ENCODE measurements around the gene GLB1L3.

The GLB1L3 gene

GRCh38 chr11:134275534-134276395, at the start of gene GLB1L3:
TSS of gene GLB1L3 (plus strand) at chr11:134276379. CDS start at chr11:134276741, 362 bp downstream.
- Mint-ChIP-seq H3K27ac (no peak within 1 kb of the TSS), H3K4me1 (peaks cover 45% of the 10 kb centered on the region), H3K27me3 (ENCODE audit: low read depth, poor library complexity) (peaks cover 79% of the 10 kb centered on the region), H3K36me3 (ENCODE audit: low read depth) (peaks cover 5% of the 10 kb centered on the region), H3K9me3 (peaks cover 18% of the 10 kb centered on the region), H3K4me3 (peak within 1 kb of the TSS; percentile 90)
- TF ChIP-seq CTCF (IDR thresholded peaks at IDR 0.05): peak; percentile 36
- DNase-seq: peak; percentile 71

GRCh38 chr11:134226806-134227325, 49.3 kb upstream of the GLB1L3 start:
- peaks cover 71% of the 10 kb centered on the region for H3K4me1 Mint-ChIP-seq

DNA sequence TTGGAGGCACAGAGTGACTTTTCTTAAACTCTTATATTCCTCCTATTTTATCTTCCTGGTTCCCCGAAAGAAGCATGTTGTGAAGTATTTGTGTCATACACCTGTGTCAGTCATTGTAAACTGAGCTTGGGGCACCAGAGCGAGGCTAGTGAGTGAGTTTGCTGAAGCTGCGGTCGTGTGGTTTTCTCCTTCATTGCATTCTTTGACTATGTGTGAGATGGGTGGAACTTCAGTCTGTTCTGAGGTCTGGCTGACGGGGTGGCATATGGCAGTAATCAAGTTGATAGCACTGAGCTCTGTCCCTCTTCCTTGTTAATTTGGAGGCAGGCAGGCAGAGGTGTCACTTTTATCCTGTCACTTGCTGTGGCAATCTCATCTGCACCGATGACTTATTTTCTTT, 47.6 kb upstream of the GLB1L3 start:
- no peaks in the 10 kb centered on the region for H3K36me3 Mint-ChIP-seq (ENCODE audit: low read depth)
- H3K4me1 Mint-ChIP-seq: peaks cover 68% of the 10 kb centered on the region
- no peak overlapping the region for H3K4me3 Mint-ChIP-seq
- TF ChIP-seq CTCF (IDR thresholded peaks at IDR 0.05): no peak
- no peak overlapping the region for H3K27ac Mint-ChIP-seq
- peaks cover 8% of the 10 kb centered on the region for H3K27me3 Mint-ChIP-seq (ENCODE audit: low read depth, poor library complexity)
- DNase-seq: no peak
- no peaks in the 10 kb centered on the region for H3K9me3 Mint-ChIP-seq

More at GRCh38 chr11:134226806-134227325, 49.3 kb upstream of the GLB1L3 start:
- peaks cover 8% of the 10 kb centered on the region for H3K27me3 Mint-ChIP-seq (ENCODE audit: low read depth, poor library complexity)
- H3K27ac Mint-ChIP-seq: no peak overlapping the region
- H3K36me3 Mint-ChIP-seq (ENCODE audit: low read depth): no peaks in the 10 kb centered on the region
- TF ChIP-seq CTCF (IDR thresholded peaks at IDR 0.05): no peak
- no peaks in the 10 kb centered on the region for H3K9me3 Mint-ChIP-seq
- no peak for DNase-seq
- peak overlapping the region; percentile 65 for H3K4me3 Mint-ChIP-seq

DNA sequence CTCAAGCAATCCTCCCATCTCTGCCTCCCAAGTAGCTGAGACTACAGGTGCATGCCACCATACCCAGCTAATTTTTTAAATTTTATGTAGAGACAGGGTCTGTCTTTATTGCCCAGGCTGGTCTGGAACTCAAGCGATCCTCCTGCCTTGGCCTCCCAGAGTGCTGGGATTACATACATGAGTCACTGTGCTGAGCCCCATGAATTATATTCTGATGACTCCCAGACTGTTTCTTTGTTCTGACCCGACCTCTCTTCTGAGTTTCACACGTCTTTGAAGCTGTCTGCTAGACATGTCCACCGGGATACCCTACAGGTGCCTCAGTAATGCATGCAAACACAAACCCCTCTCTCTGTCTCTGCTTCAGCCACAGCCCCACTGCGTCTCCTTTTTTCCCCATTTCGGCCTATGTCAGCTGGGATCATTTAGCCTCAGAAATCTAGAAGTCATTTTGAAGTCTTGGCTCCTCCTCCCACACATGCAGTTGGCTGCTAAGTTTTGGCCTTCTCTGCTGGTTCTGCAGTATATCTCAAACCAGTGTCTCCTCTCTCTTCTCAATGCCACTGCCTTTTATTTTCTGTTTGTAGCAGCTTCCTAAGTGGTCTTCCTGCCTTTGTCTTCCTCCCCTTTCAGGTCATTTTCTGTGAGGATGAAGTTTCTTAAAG, 46.9 kb upstream of the GLB1L3 start:
- Mint-ChIP-seq H3K9me3 (no peaks in the 10 kb centered on the region), H3K4me1 (peaks cover 68% of the 10 kb centered on the region), H3K36me3 (ENCODE audit: low read depth) (no peaks in the 10 kb centered on the region), H3K27ac (peak overlapping the region; percentile 32), H3K4me3 (peak overlapping the region; percentile 8), H3K27me3 (ENCODE audit: low read depth, poor library complexity) (peaks cover 8% of the 10 kb centered on the region)
- no peak for TF ChIP-seq CTCF (IDR thresholded peaks at IDR 0.05)
- DNase-seq: no peak

GRCh38 chr11:134230339-134230738, 45.8 kb upstream of the GLB1L3 start:
- no peak overlapping the region for H3K27ac Mint-ChIP-seq
- no peak for TF ChIP-seq CTCF (IDR thresholded peaks at IDR 0.05)
- no peak for DNase-seq

More at GRCh38 chr11:134230339-134230738, 45.8 kb upstream of the GLB1L3 start:
- Mint-ChIP-seq H3K4me3 (peak overlapping the region; percentile 57), H3K27me3 (ENCODE audit: low read depth, poor library complexity) (peaks cover 8% of the 10 kb centered on the region), H3K36me3 (ENCODE audit: low read depth) (peaks cover 8% of the 10 kb centered on the region), H3K4me1 (peaks cover 68% of the 10 kb centered on the region), H3K9me3 (no peaks in the 10 kb centered on the region)
